ENCODE measurements around the gene TTR.

GRCh38 chr18:31575515-31576257, 16.0 kb upstream of the TTR start:
- TF ChIP-seq CTCF (conservative IDR thresholded peaks at IDR 0.05) (no peak), ZFX (IDR thresholded peaks at IDR 0.05) (no peak)
